ENCODE data around the gene SGO2.

The SGO2 gene

GRCh38 chr2:200525882-200526651, at the start of gene SGO2:
SGO2 (plus strand) TSS chr2:200526207; CDS start chr2:200532976, 6,769 bp downstream.
- DNase-seq = peak; percentile 97

- DNase-seq = no peak
These were observed 49.2 kb upstream of the SGO2 start for GRCh38 chr2:200476836-200477235.

GRCh38 chr2:200477667-200478131, 48.3 kb upstream of the SGO2 start:
- no peak for DNase-seq

GRCh38 chr2:200479692-200480265, 46.2 kb upstream of the SGO2 start:
- no peak for DNase-seq

GRCh38 chr2:200482194-200482593, 43.8 kb upstream of the SGO2 start:
- no peak for DNase-seq

GRCh38 chr2:200483729-200484198, 42.2 kb upstream of the SGO2 start:
- DNase-seq = peak; percentile 36

- DNase-seq = no peak
These were observed 41.1 kb upstream of the SGO2 start for GRCh38 chr2:200484934-200485333.

- no peak for DNase-seq
These were observed 39.5 kb upstream of the SGO2 start for GRCh38 chr2:200486529-200486928.

GRCh38 chr2:200488169-200488568, 37.8 kb upstream of the SGO2 start:
- DNase-seq = no peak

- no peak for DNase-seq
These were observed 36.0 kb upstream of the SGO2 start for GRCh38 chr2:200490001-200490400.

GRCh38 chr2:200492656-200493055, 33.4 kb upstream of the SGO2 start:
- DNase-seq = no peak

- no peak for DNase-seq
These were observed 32.0 kb upstream of the SGO2 start for GRCh38 chr2:200494048-200494447.

- peak; percentile 65 for DNase-seq
These were observed 29.3 kb upstream of the SGO2 start for GRCh38 chr2:200496696-200497095.

- no peak for DNase-seq
These were observed 27.4 kb upstream of the SGO2 start for GRCh38 chr2:200498402-200499162.

GRCh38 chr2:200502196-200502595, 23.8 kb upstream of the SGO2 start:
- no peak for DNase-seq

GRCh38 chr2:200506679-200507078, 19.3 kb upstream of the SGO2 start:
- no peak for DNase-seq

GRCh38 chr2:200507179-200507578, 18.8 kb upstream of the SGO2 start:
- DNase-seq = no peak

GRCh38 chr2:200509235-200509611, 16.8 kb upstream of the SGO2 start:
- DNase-seq = peak; percentile 22

GRCh38 chr2:200509612-200510433, 16.2 kb upstream of the SGO2 start, which contains the start of gene KCTD18:
KCTD18 (minus strand) TSS chr2:200510068; CDS start chr2:200507016, 3,052 bp downstream.
- DNase-seq = peak; percentile 86

- DNase-seq = no peak
These were observed 10.9 kb upstream of the SGO2 start for GRCh38 chr2:200515155-200515554.

GRCh38 chr2:200523158-200523557, 2.8 kb upstream of the SGO2 start:
- no peak for DNase-seq

GRCh38 chr2:200523604-200524003, 2.4 kb upstream of the SGO2 start:
- DNase-seq = no peak

GRCh38 chr2:200525066-200525465, 941 bp upstream of the SGO2 start:
- DNase-seq = no peak
